ENCODE data around the gene C12orf75. TPM values are rescaled to one million over a fixed set of nuclear protein-coding genes. Genes with fewer than 3 reads are reported as not detected.
A peak's percentile ranks its signal among the peaks of the same experiment; 100 is the strongest.

C12orf75 gene
- total and polyA plus RNA-seq, 12 donors: 6.0 to 94.2 (median 10.3) TPM

DNA sequence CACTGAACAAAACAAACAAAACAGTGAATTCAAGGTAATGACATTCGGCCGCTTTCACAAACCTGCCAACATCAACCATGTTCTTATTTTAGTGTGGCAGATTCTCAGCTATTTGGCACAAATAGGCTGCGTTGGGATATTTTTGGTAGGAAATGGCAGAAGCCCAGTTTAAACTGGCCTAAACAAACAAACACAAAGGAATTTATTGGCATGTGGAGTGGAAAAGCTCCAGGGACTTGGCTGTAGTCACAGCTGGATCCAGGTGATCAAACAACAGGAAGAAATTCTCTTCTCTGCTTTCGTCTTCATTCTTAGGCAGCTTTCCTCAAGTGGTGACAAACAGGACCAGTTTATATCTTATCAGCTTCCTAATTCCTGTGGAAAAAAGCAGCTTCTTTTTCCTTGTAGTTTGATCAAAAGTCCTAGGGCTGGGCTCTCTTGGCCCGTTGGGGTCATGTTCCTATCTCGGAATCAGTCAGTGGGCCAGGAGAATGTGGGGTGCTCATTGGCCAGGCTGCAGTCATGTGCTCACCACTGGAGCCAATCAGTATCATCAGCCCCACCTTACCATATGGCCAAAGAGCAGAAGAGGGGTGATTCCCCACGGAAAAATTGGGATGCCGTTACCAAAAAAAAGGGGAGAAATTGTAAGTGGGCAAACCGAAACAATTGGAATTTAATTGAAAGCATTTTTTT, 22.6 kb downstream of the C12orf75 start:
- TF ChIP-seq, protein P1, sequence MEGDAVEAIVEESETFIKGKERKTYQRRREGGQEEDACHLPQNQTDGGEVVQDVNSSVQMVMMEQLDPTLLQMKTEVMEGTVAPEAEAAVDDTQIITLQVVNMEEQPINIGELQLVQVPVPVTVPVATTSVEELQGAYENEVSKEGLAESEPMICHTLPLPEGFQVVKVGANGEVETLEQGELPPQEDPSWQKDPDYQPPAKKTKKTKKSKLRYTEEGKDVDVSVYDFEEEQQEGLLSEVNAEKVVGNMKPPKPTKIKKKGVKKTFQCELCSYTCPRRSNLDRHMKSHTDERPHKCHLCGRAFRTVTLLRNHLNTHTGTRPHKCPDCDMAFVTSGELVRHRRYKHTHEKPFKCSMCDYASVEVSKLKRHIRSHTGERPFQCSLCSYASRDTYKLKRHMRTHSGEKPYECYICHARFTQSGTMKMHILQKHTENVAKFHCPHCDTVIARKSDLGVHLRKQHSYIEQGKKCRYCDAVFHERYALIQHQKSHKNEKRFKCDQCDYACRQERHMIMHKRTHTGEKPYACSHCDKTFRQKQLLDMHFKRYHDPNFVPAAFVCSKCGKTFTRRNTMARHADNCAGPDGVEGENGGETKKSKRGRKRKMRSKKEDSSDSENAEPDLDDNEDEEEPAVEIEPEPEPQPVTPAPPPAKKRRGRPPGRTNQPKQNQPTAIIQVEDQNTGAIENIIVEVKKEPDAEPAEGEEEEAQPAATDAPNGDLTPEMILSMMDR (IDR thresholded peaks at IDR 0.05): no peak
- no peak for TF ChIP-seq POLR2A (IDR thresholded peaks at IDR 0.05)
- H3K4me1 ChIP-seq (replicated peaks in 1 of 2): peaks cover 11 to 12% of the 10 kb centered on the region in 2 donors
- 59 to 69% (median 64%) methylated on average over 9 of the region's 9 CpGs for WGBS, 4 donors
- H3K27me3 ChIP-seq: no peaks in the 10 kb centered on the region
- H3K27ac ChIP-seq: peak overlapping the region in 1 of 5 donors; percentile 5
- no peaks in the 10 kb centered on the region for H3K9me3 ChIP-seq (replicated peaks in 1 of 3)
- intact Hi-C loops (cut with DNase I): no loop called here
- H3K4me3 ChIP-seq: no peak overlapping the region
- no peaks in the 10 kb centered on the region for H3K36me3 ChIP-seq (replicated peaks in 1 of 2)
- DNase-seq: no peak

DNA sequence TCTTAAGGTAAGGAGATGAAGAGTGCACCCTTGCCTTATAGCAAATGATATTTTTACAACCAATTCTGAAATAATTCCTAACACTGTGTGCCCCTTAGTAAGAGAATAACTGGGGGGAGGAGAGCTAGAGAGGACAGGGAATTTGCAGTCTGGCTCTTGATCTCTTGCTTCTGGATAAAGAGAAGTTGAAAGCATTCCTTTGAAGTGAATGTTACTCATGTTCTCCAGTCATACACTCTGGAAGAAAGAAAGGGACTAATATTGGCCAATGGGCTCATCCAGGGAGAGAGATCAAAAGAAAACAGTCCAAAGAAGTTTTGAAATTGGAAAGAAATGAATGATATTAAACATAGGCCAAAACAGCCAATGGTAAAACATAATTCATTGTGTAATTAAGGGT, 25.3 kb downstream of the C12orf75 start:
- H3K27me3 ChIP-seq: no peaks in the 10 kb centered on the region
- no peak overlapping the region for H3K4me3 ChIP-seq
- TF ChIP-seq, protein P1 (IDR thresholded peaks at IDR 0.05): no peak
- no peak for TF ChIP-seq POLR2A (IDR thresholded peaks at IDR 0.05)
- no peak for DNase-seq
- H3K27ac ChIP-seq: no peak overlapping the region
- peaks cover 11 to 12% of the 10 kb centered on the region in 2 donors for H3K4me1 ChIP-seq (replicated peaks in 1 of 2)
- no peaks in the 10 kb centered on the region for H3K36me3 ChIP-seq (replicated peaks in 1 of 2)
- intact Hi-C loops (cut with DNase I): no loop called here
- no peaks in the 10 kb centered on the region for H3K9me3 ChIP-seq (replicated peaks in 1 of 3)

- Histone ChIP-seq H3K27me3 (no peaks in the 10 kb centered on the region), H3K4me1 (replicated peaks in 1 of 2) (peaks cover 11 to 12% of the 10 kb centered on the region in 2 donors), H3K9me3 (replicated peaks in 1 of 3) (no peaks in the 10 kb centered on the region), H3K27ac (no peak overlapping the region), H3K4me3 (no peak overlapping the region), H3K36me3 (replicated peaks in 1 of 2) (no peaks in the 10 kb centered on the region)
- peak in 2 of 7 donors; percentile 7 to 37 for DNase-seq
- TF ChIP-seq, protein P1 (IDR thresholded peaks at IDR 0.05): no peak
- no peak for TF ChIP-seq POLR2A (IDR thresholded peaks at IDR 0.05)
- WGBS, 4 donors: 30 to 36% (median 35%) methylated on average over 6 of the region's 6 CpGs
- intact Hi-C loops (cut with DNase I): no loop called here
Observed at GRCh38 chr12:105357162-105357691, 26.7 kb downstream of the C12orf75 start.

DNA sequence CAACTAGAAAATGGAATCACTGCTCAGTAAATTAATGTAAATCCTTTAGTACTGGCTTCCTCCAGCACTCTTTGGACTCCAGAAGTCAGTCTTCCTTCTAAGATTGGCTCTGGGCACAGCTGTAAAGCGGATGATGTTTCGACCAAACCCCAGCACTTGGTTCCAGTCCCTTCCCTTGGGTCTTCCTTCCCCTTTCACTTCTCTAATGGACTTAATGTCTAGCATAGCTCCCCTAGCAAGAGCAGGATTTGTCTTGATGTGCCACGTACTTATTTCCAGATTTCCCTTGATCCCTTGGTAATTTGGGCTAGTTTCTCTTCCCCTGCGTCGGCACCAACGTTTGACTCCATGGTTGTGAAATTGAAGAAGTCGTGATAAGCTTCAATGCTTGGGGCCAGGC, 28.3 kb downstream of the C12orf75 start:
- H3K36me3 ChIP-seq (replicated peaks in 1 of 2): no peaks in the 10 kb centered on the region
- no peaks in the 10 kb centered on the region for H3K27me3 ChIP-seq
- 86 to 89% (median 87%) methylated on average over 7 of the region's 7 CpGs for WGBS, 4 donors
- H3K27ac ChIP-seq: no peak overlapping the region
- TF ChIP-seq, protein P1 (IDR thresholded peaks at IDR 0.05): no peak
- no peak for TF ChIP-seq POLR2A (IDR thresholded peaks at IDR 0.05)
- H3K4me1 ChIP-seq (replicated peaks in 1 of 2): peaks cover 11 to 12% of the 10 kb centered on the region in 2 donors
- no peak overlapping the region for H3K4me3 ChIP-seq
- H3K9me3 ChIP-seq (replicated peaks in 1 of 3): no peaks in the 10 kb centered on the region
- DNase-seq: peak in 1 of 7 donors; percentile 9
- intact Hi-C loops (cut with DNase I): no loop called here

Data from adrenal gland (tissue), 12 donors.